GM12891 (cell line): Measurements from ENCODE around the gene PRDM16.

ENCODE experiments used
- DNase-seq: peaks from one replicate; pipeline ENCODE4 v3.0.0; 2011; ENCODE audit warnings: low spot score; ENCODE audit not compliant: insufficient read length
- FAIRE-seq: peaks from 2 replicates; lab custom pipeline; 2011; peaks lifted over from hg19 to GRCh38; lab: Jason Lieb, UNC
- PAX5 ChIP-seq: IDR thresholded peaks from 2 replicates; pipeline ENCODE4 v1.6.1; 2011; ENCODE audit warnings: low read length, moderate library complexity, mild to moderate bottlenecking; ENCODE audit not compliant: insufficient read depth, severe bottlenecking
- POLR2A ChIP-seq: IDR thresholded peaks from 2 replicates; pipeline ENCODE4 v1.6.1; 2011; ENCODE audit warnings: low read depth, low read length, control low read depth
- POLR2AphosphoS5 ChIP-seq: IDR thresholded peaks from 2 replicates; pipeline ENCODE4 v1.6.1; 2011; ENCODE audit warnings: low read depth, low read length, control low read depth
- POU2F2 ChIP-seq: IDR thresholded peaks from 2 replicates; pipeline ENCODE4 v1.6.1; 2011; ENCODE audit warnings: low read depth, mild to moderate bottlenecking, control low read depth, low read length, moderate library complexity
- SPI1 ChIP-seq: IDR thresholded peaks from 2 replicates; pipeline ENCODE4 v1.6.1; 2011; ENCODE audit warnings: low read depth, low read length, control low read depth
- TAF1 ChIP-seq: IDR thresholded peaks from 2 replicates; pipeline ENCODE4 v1.6.1; 2011; ENCODE audit warnings: low read depth, low read length, control low read depth

The PRDM16 gene

DNA sequence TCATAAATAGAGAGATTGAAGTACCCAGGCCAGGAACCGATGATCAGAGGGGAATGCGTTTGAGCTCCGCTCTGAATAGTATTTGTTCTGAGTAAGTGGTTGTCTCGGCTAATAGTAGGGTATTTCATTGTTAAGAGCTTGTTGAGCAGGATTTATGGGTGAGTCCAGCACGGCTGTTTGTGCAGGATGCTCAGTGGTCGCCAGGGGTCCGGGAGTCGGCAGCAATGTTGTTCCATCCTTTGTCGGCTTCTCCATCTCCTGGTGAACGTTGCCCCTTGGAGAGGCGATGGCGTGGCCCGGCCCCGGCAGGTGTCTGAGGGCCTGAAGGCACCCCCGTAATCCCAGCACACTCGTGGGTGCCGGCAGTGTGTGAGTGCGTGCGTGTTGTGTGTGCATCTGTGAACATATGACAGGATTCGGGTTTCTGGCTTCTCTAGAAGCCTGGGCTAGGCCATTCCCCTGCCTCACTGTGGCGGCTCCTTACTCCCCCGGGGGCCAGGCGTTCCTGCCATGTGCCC lies 224.6 kb downstream of the PRDM16 start:
- FAIRE-seq (no peak), DNase-seq (no peak)
- TF ChIP-seq POLR2A (no peak), PAX5 (no peak), SPI1 (no peak), TAF1 (no peak), POLR2AphosphoS5 (no peak), POU2F2 (no peak)

DNA sequence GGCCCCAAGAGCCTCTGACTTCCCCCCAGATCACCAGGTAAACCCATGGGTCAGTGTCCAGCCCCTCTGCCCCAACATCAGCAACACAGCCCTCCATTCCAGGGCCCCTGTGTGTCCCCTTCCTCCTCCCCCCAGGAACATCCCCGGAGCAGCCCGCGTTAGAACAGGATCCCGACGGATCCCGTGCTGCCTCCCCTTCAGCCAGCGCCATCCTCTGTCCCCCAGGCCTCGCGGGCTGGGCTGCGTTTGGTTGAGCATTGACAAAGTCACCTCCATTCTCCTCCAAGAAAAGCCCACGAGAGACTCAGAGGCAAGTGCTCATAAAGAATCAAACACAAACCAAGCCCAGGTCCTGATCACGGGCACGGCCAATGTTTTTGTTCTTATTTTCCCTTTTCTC lies 225.4 kb downstream of the PRDM16 start:
- no peak for TF ChIP-seq PAX5
- no peak for TF ChIP-seq TAF1
- FAIRE-seq (no peak), DNase-seq (no peak)

DNA sequence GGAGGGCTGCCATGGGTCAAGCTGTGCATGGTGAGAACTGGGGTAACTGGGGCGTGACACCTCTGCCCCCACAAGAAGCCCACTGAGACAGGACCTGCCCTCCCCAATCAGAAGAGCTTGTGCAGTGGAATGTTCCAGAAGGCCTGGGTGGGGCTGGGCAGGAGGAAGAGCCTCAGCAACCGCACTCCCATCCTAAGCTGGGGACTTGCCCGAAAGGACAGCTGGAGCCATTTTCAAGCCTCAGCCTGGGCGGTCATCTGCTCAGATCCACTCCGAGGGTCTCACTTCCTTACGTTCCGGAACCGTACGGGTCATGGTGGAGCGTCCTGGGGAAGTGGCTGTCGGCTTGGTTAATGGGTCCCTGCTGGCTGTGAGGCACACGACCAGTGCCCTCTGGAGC lies 226.8 kb downstream of the PRDM16 start:
- no peak for TF ChIP-seq SPI1
- TF ChIP-seq POLR2A: no peak
- no peak for TF ChIP-seq POU2F2
- no peak for TF ChIP-seq PAX5
- no peak for TF ChIP-seq POLR2AphosphoS5
- no peak for TF ChIP-seq TAF1
- DNase-seq (no peak), FAIRE-seq (no peak)

DNA sequence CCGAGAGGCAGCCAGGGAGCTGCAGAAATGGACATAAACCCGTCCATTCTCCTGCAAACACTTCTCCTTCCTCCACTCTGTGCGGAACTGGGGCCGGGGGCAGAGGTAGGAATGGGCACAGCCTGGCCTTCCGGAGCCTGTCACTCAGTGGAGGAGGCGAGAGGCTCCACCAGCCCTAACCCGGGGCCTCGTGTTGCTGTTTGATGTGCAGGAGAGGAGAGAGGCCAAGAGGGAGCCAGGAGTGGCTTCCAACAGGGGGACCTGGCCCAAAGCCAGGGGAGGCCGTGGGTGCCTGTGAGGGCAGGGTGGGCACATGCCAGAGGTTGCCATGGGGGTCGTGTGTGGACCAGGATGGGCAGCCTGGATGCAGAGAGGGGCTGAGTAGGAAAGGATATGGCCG lies 227.3 kb downstream of the PRDM16 start:
- FAIRE-seq: no peak
- TF ChIP-seq POU2F2 (no peak), TAF1 (no peak), SPI1 (no peak), POLR2A (no peak), PAX5 (no peak), POLR2AphosphoS5 (no peak)
- DNase-seq: no peak

DNA sequence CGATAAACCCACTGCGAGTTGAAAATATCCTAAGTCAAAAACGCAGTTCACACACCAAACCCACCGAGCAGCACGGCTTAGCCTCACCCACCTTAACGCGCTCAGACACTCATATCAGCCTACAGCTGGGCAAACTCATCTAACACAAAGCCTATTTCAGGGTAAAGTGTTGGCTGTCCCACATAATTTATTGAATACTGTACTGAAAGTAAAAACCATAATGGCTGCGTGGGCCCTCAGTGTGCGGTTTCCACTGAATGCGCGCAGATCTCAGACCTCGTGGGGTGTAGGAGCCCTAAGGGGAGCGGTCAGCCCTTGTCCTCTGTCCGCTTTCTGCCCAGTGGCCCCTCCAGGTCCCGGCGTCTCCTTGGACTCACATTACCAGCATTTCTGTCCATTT lies 227.8 kb downstream of the PRDM16 start:
- no peak for DNase-seq
- TF ChIP-seq TAF1 (no peak), SPI1 (no peak), POLR2AphosphoS5 (no peak), POLR2A (no peak), POU2F2 (no peak), PAX5 (no peak)
- no peak for FAIRE-seq

DNA sequence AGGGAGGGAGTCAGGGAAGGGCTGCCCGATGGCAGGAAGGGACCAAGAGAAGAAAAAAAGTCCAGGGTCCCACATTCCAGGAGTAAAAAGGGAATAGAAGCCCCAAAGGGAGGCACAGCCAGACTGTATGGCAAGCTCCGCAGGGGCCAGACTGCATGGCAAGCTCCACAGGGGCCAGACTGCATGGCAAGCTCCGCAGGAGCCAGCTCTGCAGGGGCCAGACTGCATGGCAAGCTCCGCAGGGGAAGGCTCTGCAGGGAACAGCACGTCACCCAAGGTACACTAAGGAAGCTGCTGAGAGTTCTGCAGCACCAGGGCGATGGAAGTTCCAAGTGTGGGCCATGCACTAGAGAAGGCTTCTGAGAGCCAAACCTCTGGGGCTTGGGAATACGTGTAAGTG lies 228.8 kb downstream of the PRDM16 start:
- no peak for TF ChIP-seq SPI1
- TF ChIP-seq TAF1: no peak
- TF ChIP-seq PAX5: no peak
- no peak for TF ChIP-seq POLR2AphosphoS5
- no peak for TF ChIP-seq POLR2A
- TF ChIP-seq POU2F2: no peak
- FAIRE-seq (no peak), DNase-seq (no peak)

DNA sequence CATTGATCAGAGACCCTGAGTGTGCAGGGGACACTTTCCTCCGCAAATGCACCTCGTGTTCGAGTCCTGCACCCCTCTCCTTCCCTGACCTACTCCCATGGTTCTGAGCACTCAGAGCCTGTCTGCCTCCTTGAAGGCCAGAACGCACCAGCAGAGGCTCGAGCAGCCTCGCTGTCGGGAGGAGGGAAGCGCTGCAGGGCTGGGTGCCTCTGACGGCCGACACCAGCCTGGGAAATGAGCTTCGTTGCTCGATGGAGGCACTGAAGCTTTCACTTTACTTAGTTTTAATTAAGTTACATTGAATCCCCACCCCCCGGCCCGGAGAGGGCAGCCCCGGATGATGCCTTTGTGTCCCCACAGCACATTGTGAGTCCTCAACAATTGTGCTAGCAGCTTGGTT lies 229.2 kb downstream of the PRDM16 start:
- DNase-seq: no peak
- FAIRE-seq: no peak
- TF ChIP-seq POLR2AphosphoS5: no peak
- TF ChIP-seq PAX5: no peak
- TF ChIP-seq SPI1: no peak
- TF ChIP-seq TAF1: no peak
- TF ChIP-seq POU2F2: no peak
- no peak for TF ChIP-seq POLR2A

DNA sequence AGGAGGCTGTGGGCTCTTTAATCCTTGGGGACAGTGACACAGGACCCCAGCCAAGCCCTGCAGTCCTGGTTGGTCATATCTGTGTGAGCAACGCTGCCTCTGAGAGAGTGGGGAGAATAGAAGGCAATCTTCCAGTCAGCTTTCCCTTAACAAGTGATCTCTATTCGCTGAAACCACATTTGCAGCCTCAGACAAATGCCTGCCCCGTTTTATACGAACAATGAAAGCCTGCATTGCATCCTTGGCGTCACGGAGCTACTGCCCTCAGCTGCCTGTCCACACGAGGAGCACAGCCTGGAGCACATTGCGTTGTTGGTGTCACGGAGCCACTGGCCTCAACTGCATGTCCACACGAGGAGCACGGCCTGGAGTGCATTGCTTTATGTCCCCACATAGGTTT lies 235.2 kb downstream of the PRDM16 start:
- FAIRE-seq (no peak), DNase-seq (no peak)
- TF ChIP-seq PAX5 (no peak), POLR2AphosphoS5 (no peak), SPI1 (no peak), POLR2A (no peak), POU2F2 (no peak), TAF1 (no peak)

DNA sequence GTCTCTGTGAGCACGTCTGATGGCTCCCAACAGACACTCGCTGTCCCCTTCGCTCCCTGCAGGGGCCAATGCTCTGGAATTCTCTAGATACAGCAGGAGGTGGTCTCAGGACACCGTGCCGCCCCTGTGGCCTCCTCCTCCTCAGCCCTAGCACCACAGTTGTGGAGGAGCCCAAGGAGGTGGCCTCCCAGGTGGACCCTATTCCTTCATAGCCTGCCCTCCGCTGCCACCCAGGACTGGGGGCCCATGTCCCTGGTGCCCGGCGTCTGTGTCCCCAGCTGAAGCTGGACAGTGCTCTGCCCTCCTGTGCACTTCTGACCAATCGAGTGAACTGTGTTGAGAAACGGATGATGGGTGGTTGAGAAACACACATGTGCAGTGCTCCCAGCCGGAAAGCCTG lies 235.7 kb downstream of the PRDM16 start:
- no peak for FAIRE-seq
- no peak for DNase-seq
- TF ChIP-seq PAX5: no peak
- no peak for TF ChIP-seq TAF1
- no peak for TF ChIP-seq POLR2AphosphoS5
- TF ChIP-seq POU2F2: no peak
- TF ChIP-seq SPI1: no peak
- TF ChIP-seq POLR2A: no peak

DNA sequence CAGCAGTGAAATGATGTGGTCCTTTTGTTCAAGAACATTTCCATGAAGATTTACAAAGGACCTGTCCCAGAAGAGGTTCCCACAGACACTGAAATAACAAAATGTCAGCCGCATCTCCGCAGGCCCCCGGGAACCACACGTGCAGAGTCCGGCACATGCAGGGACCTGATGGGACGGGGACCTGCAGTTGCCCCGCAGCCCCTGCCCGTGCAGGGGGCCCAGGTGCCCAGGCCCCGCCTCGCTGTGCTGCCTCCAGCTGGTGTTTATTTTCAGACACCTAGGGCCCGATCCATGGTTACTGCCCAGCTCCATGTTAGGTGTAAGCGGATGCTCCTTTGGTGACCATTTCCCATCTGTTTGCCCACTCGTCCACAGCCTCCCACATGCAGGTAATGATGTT lies 236.2 kb downstream of the PRDM16 start:
- no peak for FAIRE-seq
- TF ChIP-seq POU2F2: no peak
- TF ChIP-seq PAX5: no peak
- no peak for TF ChIP-seq POLR2A
- no peak for TF ChIP-seq SPI1
- TF ChIP-seq TAF1: no peak
- no peak for TF ChIP-seq POLR2AphosphoS5
- DNase-seq: no peak
